HepG2 (cell line): ENCODE measurements around the gene MCEE. TPM values are rescaled to one million over a fixed set of nuclear protein-coding genes. Genes with fewer than 3 reads are reported as not detected.

Experiments used
- BATF2 ChIP-seq: sonication (generic); formaldehyde crosslinking; IDR thresholded peaks from 2 replicates; pipeline ENCODE4 v1.8.0; 2022; ENCODE audit warnings: mild to moderate bottlenecking, missing genetic modification reagents, moderate library complexity
- CREBL2 ChIP-seq: sonication (generic); formaldehyde crosslinking; IDR thresholded peaks from 2 replicates; pipeline ENCODE4 v1.8.1; 2023; ENCODE audit warnings: missing genetic modification reagents, mild to moderate bottlenecking, borderline replicate concordance
- HNF1B ChIP-seq: sonication (generic); formaldehyde crosslinking; IDR thresholded peaks from 2 replicates; pipeline ENCODE4 v1.5.1; 2020; ENCODE audit warnings: mild to moderate bottlenecking, moderate library complexity, missing genetic modification reagents
- HOXA5 ChIP-seq: sonication (generic); formaldehyde crosslinking; IDR thresholded peaks from 2 replicates; pipeline ENCODE4 v1.4.0; 2020; ENCODE audit warnings: missing genetic modification reagents
- HOXA7 ChIP-seq: sonication (generic); formaldehyde crosslinking; IDR thresholded peaks from 2 replicates; pipeline ENCODE4 v1.8.1; 2022; ENCODE audit warnings: mild to moderate bottlenecking, missing genetic modification reagents, moderate library complexity
- ISX ChIP-seq: sonication (generic); formaldehyde crosslinking; conservative IDR thresholded peaks from 2 replicates; pipeline ENCODE4 v1.5.0; 2020; ENCODE audit warnings: missing genetic modification reagents
- KDM5A ChIP-seq: fragments of 200-600 bp; sonication (generic); IDR thresholded peaks from 2 replicates; pipeline ENCODE4 v1.7.0; 2018; ENCODE audit warnings: antibody characterized with exemption, mild to moderate bottlenecking, low read length, borderline replicate concordance
- KDM6A ChIP-seq: IDR thresholded peaks from 2 replicates; pipeline ENCODE4 v1.6.1; 2016; ENCODE audit warnings: low read depth
- POGK ChIP-seq: sonication (generic); formaldehyde crosslinking; conservative IDR thresholded peaks from 2 replicates; pipeline ENCODE4 v1.8.0; 2022; ENCODE audit warnings: mild to moderate bottlenecking, moderate library complexity, missing genetic modification reagents
- RAD51 ChIP-seq: fragments of 450-650 bp; IDR thresholded peaks from 2 replicates; pipeline ENCODE4 v1.6.1; 2016; ENCODE audit warnings: borderline replicate concordance
- RERE ChIP-seq: IDR thresholded peaks from 2 replicates; pipeline ENCODE4 v1.6.1; 2016; ENCODE audit warnings: low read depth, missing genetic modification reagents, missing compliant biosample characterization
- TARDBP ChIP-seq: sonication (generic); formaldehyde crosslinking; IDR thresholded peaks from 2 replicates; pipeline ENCODE4 v1.8.0; 2022; ENCODE audit warnings: mild to moderate bottlenecking, missing genetic modification reagents
- THYN1 ChIP-seq: sonication (generic); formaldehyde crosslinking; IDR thresholded peaks from 2 replicates; pipeline ENCODE4 v1.8.1; 2023; ENCODE audit warnings: low read depth, mild to moderate bottlenecking, moderate library complexity, missing genetic modification reagents, borderline replicate concordance
- ZBTB7A ChIP-seq: sonication (generic); formaldehyde crosslinking; IDR thresholded peaks from 2 replicates; pipeline ENCODE4 v1.8.0; 2022; ENCODE audit warnings: mild to moderate bottlenecking, missing genetic modification reagents
- ZNF335 ChIP-seq: sonication (generic); formaldehyde crosslinking; IDR thresholded peaks from 2 replicates; pipeline ENCODE4 v1.4.0; 2020; ENCODE audit warnings: missing genetic modification reagents
- ZNF33A ChIP-seq: sonication (generic); formaldehyde crosslinking; IDR thresholded peaks from 2 replicates; pipeline ENCODE4 v1.5.1; 2020; ENCODE audit warnings: missing genetic modification reagents, mild to moderate bottlenecking, moderate library complexity, borderline replicate concordance
- ZNF552 ChIP-seq: sonication (generic); formaldehyde crosslinking; IDR thresholded peaks from 2 replicates; pipeline ENCODE4 v1.9.0; 2022; ENCODE audit warnings: missing genetic modification reagents, mild to moderate bottlenecking, borderline replicate concordance
- polyA plus RNA-seq, 8 experiments: library from polyadenylated mRNA; depleted of rRNA in 3 of 8; stranded (reverse) in 7 of 8; unstranded in 1 of 8; fragments of >200 nt; fragmentation: Illumina TruSeq in 4 of 8; extraction: Trizol in 4 of 8; gene quantifications; 2 replicates each; pipeline versions ENCODE4 v1.2.1 to v1.2.3, GENCODE V29; 2011 to 2016; ENCODE audit warnings: low read depth in 4 of 8, missing spikeins in 1 of 8, mixed read lengths in 1 of 8; ENCODE audit not compliant: insufficient read depth in 1 of 8
- total RNA-seq, 5 experiments: library from RNA; depleted of rRNA; stranded (reverse); fragments of >200 nt; fragmentation: Illumina TruSeq; extraction: Trizol; gene quantifications; 2 replicates each; pipeline ENCODE4 v1.2.3, GENCODE V29; 2016; ENCODE audit warnings: low read depth in 1 of 5

Gene MCEE
- total and polyA plus RNA-seq, 2 of the 13 experiments (the other 11 are each of a cell fraction or from before 2014, with no cell fraction given) = 32.0 to 66.9 TPM

- TF ChIP-seq KDM5A (peak; percentile 87), POGK (CRISPR knock-in tag) (peak; percentile 95), ZNF335 (peak; percentile 96), RERE (peak; percentile 61), ZBTB7A (peak; percentile 76; the same call in 1 of the 2 replicates), CREBL2 (peak; percentile 95), HOXA5 (CRISPR knock-in tag) (peak; percentile 95), ISX (CRISPR knock-in tag) (0 out of 2 replicates have a peak, but pooled peaks have one; percentile 34), RAD51 (0 out of 2 replicates have a peak, but pooled peaks have one; percentile 42), BATF2 (CRISPR knock-in tag) (peak; percentile 95), TARDBP (peak; percentile 95), KDM6A (CRISPR knock-in tag) (peak; percentile 52; the same call in 1 of the 2 replicates), THYN1 (peak; percentile 97; the same call in 1 of the 2 replicates), ZNF552 (CRISPR knock-in tag) (peak; percentile 97), HNF1B (CRISPR knock-in tag) (peak; percentile 96), HOXA7 (CRISPR knock-in tag) (peak; percentile 79), ZNF33A (CRISPR knock-in tag) (peak; percentile 95; the same call in 1 of the 2 replicates)
Observed at GRCh38 chr2:71068218-71069035, 61.6 kb downstream of the MCEE start, which contains the start of gene NAGK (continued).
